Thyroid gland (tissue), 4 donors: ENCODE data around the gene CX3CR1. TPM values are rescaled to one million over a fixed set of nuclear protein-coding genes. Genes with fewer than 3 reads are reported as not detected.

Experiments
- DNase-seq, 2 donors: peaks; one replicate each; pipeline ENCODE4 v3.0.0-alpha.2; 2019
- H3K27ac ChIP-seq, 3 donors: fragments of 200-600 bp; sonication (generic); 1 replicate in 2 of 3; 2 replicates in 1 of 3; pipeline ENCODE4 v1.5.1; 2016 to 2019; ENCODE audit warnings: mild to moderate bottlenecking in 1 of 3, moderate library complexity in 1 of 3
- H3K27me3 ChIP-seq: fragments of 200-600 bp; sonication (generic); one replicate; pipeline ENCODE4 v1.5.1; 2019
- H3K36me3 ChIP-seq, 2 donors: fragments of 200-600 bp; sonication (generic); one replicate each; pipeline ENCODE4 v1.5.1; 2016 to 2019
- H3K4me1 ChIP-seq, 2 donors: fragments of 200-600 bp; sonication (generic); one replicate each; pipeline ENCODE4 v1.5.1; 2017 to 2019
- H3K4me3 ChIP-seq, 3 donors: fragments of 200-600 bp; sonication (generic); replicated peaks in 1 of 3; 1 replicate in 2 of 3; 2 replicates in 1 of 3; pipeline ENCODE4 v1.5.1; 2016; ENCODE audit warnings: mild to moderate bottlenecking in 1 of 3
- H3K9me3 ChIP-seq: fragments of 200-600 bp; sonication (generic); one replicate; pipeline ENCODE4 v1.5.1; 2017
- POLR2A ChIP-seq, 2 donors: fragments of 450-650 bp; IDR thresholded peaks; one replicate each; pipeline ENCODE4 v1.6.1; 2017; ENCODE audit warnings: antibody characterized with exemption in 2 of 2, mild to moderate bottlenecking in 2 of 2, moderate library complexity in 1 of 2
- WGBS, 2 donors: methylation state at CpG; one replicate each; pipeline ENCODE4 v1.1.5; 2017; 5-methylcytosine and 5-hydroxymethylcytosine counted together
- intact Hi-C: fragments of 100-400 bp; cut with DNase I; formaldehyde crosslinking; loops from one replicate; pipeline ENCODE4 v1.15.1; 2023
- total RNA-seq, 4 donors: library from RNA; depleted of rRNA; stranded (reverse); fragments of >200 nt; gene quantifications; one replicate each; pipeline ENCODE4 v1.2.3, GENCODE V29; 2016
- TF ChIP-seq, protein P1 (sequence below), 6 experiments: fragments of 200-600 bp in 3 of 6; fragments of 450-650 bp in 3 of 6; sonication (generic) in 3 of 6; IDR thresholded peaks; one replicate each; pipeline ENCODE4 v1.5.1; 2016 to 2019; ENCODE audit warnings: antibody characterized with exemption in 6 of 6, mild to moderate bottlenecking in 2 of 6, inconsistent platforms in 1 of 6, moderate library complexity in 1 of 6

Gene CX3CR1
- total RNA-seq, 4 donors from 2014 or later, result 0.27 to 1.9 (median 1.1) TPM; not detected in 1

DNA sequence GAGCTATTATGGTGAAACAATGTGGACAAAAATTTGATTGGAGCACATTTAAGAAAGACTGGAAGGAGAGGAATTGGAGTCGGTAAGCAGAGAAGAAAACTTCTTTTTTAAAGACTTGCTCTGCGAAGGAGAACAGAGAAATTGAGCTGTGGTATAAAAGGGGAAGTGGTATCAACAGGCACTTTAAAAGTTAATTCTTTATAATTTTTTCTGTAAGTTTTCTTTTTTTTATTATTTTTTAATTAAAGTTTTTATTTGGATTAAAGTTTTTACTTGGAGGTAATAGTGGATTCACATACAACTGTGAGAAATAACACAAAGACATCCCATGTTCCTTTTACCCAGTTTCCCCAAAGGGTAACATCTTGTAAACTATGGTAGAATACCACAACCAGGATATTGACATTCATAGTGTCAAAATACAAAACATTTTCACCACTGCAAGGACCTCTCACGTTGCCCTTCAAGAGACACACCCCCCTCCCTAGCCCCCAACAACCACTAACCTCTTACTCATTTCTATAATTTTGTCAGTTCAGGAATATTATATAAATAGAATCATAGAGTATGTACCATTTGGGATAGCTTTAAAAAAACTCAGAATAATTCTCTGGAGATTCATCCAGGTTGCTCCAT, 53.6 kb downstream of the CX3CR1 start:
- intact Hi-C loops, result no loop called here

DNA sequence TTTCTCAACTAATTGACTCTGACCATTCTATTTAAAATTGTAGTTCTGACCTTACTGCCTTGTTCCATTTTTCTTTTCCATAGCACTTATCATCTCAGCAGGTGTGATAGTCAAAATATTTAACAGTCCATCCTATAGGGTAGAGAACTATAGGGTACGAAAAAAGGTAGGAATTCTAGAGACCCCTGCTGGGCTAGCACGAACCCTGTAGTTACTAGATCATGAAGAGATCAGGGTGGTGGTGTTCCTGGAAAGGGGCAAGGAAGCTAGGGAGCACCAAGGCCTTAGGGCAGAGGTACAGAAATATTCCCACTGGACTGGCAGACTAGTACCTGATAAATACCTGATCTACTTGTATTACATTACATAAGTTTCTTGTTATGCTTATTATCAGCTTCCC, 55.5 kb downstream of the CX3CR1 start:
- 74 to 81% methylated on average over 2 of the region's 2 CpGs for WGBS, 2 donors
- Histone ChIP-seq H3K9me3 (no peaks in the 10 kb centered on the region), H3K36me3 (no peaks in the 10 kb centered on the region), H3K27ac (no peak overlapping the region), H3K4me1 (no peaks in the 10 kb centered on the region), H3K27me3 (no peaks in the 10 kb centered on the region), H3K4me3 (no peak overlapping the region)
- TF ChIP-seq, protein P1, sequence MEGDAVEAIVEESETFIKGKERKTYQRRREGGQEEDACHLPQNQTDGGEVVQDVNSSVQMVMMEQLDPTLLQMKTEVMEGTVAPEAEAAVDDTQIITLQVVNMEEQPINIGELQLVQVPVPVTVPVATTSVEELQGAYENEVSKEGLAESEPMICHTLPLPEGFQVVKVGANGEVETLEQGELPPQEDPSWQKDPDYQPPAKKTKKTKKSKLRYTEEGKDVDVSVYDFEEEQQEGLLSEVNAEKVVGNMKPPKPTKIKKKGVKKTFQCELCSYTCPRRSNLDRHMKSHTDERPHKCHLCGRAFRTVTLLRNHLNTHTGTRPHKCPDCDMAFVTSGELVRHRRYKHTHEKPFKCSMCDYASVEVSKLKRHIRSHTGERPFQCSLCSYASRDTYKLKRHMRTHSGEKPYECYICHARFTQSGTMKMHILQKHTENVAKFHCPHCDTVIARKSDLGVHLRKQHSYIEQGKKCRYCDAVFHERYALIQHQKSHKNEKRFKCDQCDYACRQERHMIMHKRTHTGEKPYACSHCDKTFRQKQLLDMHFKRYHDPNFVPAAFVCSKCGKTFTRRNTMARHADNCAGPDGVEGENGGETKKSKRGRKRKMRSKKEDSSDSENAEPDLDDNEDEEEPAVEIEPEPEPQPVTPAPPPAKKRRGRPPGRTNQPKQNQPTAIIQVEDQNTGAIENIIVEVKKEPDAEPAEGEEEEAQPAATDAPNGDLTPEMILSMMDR (IDR thresholded peaks at IDR 0.05), result no peak
- TF ChIP-seq POLR2A (IDR thresholded peaks at IDR 0.05), result no peak
- intact Hi-C loops, result no loop called here
- DNase-seq, result no peak

More for the DNA sequence above, 53.6 kb downstream of the CX3CR1 start:
- no peak for TF ChIP-seq POLR2A (IDR thresholded peaks at IDR 0.05)
- TF ChIP-seq, protein P1 (IDR thresholded peaks at IDR 0.05), result no peak
- no peak overlapping the region for H3K27ac ChIP-seq
- no peaks in the 10 kb centered on the region for H3K9me3 ChIP-seq
- no peaks in the 10 kb centered on the region for H3K27me3 ChIP-seq
- no peaks in the 10 kb centered on the region for H3K36me3 ChIP-seq
- no peak for DNase-seq
- H3K4me3 ChIP-seq, result no peak overlapping the region
- 72 to 75% methylated on average over 3 of the region's 3 CpGs for WGBS, 2 donors
- no peaks in the 10 kb centered on the region for H3K4me1 ChIP-seq

DNA sequence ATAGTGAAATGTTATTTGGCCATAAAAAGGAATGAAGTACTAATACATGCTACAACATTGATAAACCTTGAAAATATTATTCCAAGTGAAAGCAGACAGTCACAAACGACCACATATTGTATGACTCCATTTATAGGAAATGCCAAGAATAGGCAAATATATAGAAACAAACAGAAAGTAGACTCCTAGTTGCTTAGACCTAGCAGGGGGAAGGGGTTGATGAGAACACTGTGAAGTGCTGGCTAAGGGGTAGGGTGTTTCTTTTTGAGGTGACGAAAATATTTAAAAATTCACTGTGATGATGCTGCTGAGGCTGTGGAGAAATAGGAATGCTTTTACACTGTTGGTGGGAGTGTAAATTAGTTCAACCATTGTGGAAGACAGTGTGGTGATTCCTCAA, 56.9 kb downstream of the CX3CR1 start:
- no peak overlapping the region for H3K27ac ChIP-seq
- 86 to 92% methylated on average over 2 of the region's 2 CpGs for WGBS, 2 donors

DNA sequence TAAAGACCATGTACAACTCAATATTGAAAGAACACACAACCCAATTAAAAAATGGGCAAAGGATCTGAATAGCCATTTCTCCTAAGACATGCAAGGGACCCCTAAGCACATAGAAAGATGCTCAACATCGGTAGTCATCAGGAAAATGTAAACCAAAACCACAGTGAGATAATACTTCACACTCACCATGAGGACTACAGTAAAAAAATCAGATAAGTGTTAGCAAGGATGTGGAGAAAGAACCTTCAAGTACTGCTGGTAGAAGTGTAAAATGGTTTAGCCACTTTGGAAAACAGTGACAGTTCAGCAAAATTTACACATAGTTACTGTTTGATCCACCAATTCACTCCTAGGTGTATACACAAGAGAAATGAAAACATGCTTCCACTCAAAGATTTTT, 57.4 kb downstream of the CX3CR1 start:
- TF ChIP-seq, protein P1 (IDR thresholded peaks at IDR 0.05), result no peak
- no peak for TF ChIP-seq POLR2A (IDR thresholded peaks at IDR 0.05)
- H3K27me3 ChIP-seq, result no peaks in the 10 kb centered on the region
- no peaks in the 10 kb centered on the region for H3K36me3 ChIP-seq
- no peaks in the 10 kb centered on the region for H3K9me3 ChIP-seq
- H3K4me3 ChIP-seq, result no peak overlapping the region
- 74 to 81% methylated on average over 1 of the region's 1 CpG for WGBS, 2 donors
- no peak overlapping the region for H3K27ac ChIP-seq
- intact Hi-C loops, result no loop called here
- no peak for DNase-seq
- H3K4me1 ChIP-seq, result no peaks in the 10 kb centered on the region

More for the DNA sequence above, 56.9 kb downstream of the CX3CR1 start:
- H3K4me3 ChIP-seq, result no peak overlapping the region
- H3K27me3 ChIP-seq, result no peaks in the 10 kb centered on the region
- H3K4me1 ChIP-seq, result no peaks in the 10 kb centered on the region
- H3K9me3 ChIP-seq, result no peaks in the 10 kb centered on the region
- TF ChIP-seq POLR2A (IDR thresholded peaks at IDR 0.05), result no peak
- TF ChIP-seq, protein P1 (IDR thresholded peaks at IDR 0.05), result no peak
- H3K36me3 ChIP-seq, result no peaks in the 10 kb centered on the region
- DNase-seq, result no peak
- intact Hi-C loops, result no loop called here

DNA sequence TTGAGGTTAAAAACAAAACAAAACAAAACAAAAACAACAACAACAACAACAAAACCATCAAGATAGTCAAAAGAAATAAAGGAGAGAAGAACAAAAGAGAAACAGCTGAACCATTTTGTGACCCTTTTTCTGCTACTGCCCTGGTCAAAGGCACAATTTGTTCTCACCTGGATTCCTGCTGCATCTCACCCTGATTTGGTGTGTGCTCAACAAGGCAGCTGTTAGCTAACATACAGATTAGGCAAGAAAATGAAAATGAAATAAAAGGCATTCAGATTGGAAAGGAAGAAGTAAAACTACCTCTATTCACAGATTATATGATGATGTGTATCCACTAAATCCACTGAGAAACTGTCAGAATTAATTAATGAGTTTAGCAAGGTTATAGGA, 58.7 kb downstream of the CX3CR1 start:
- Histone ChIP-seq H3K36me3 (no peaks in the 10 kb centered on the region), H3K27me3 (no peaks in the 10 kb centered on the region), H3K4me3 (no peak overlapping the region), H3K9me3 (no peaks in the 10 kb centered on the region), H3K4me1 (no peaks in the 10 kb centered on the region), H3K27ac (no peak overlapping the region)
- intact Hi-C loops, result no loop called here
- DNase-seq, result no peak
- no peak for TF ChIP-seq POLR2A (IDR thresholded peaks at IDR 0.05)
